Measurements from ENCODE around the gene ITIH1.

The ITIH1 gene

GRCh38 chr3:52752045-52752660, 25.2 kb upstream of the ITIH1 start:
- Histone ChIP-seq H3K27me3 (no peaks in the 10 kb centered on the region), H4K20me1 (no peaks in the 10 kb centered on the region), H3K4me3 (no peak overlapping the region), H3K4me2 (no peak overlapping the region), H3K9ac (no peak overlapping the region), H3K9me3 (no peaks in the 10 kb centered on the region), H3K4me1 (no peaks in the 10 kb centered on the region), H3K36me3 (peaks cover 94% of the 10 kb centered on the region), H3K27ac (no peak overlapping the region)
- no peak for TF ChIP-seq Cebpa-rat (IDR thresholded peaks at IDR 0.05)

GRCh38 chr3:52754373-52754772, 23.0 kb upstream of the ITIH1 start:
- Histone ChIP-seq H3K9me3 (no peaks in the 10 kb centered on the region), H3K36me3 (peaks cover 95% of the 10 kb centered on the region), H3K9ac (no peak overlapping the region), H4K20me1 (no peaks in the 10 kb centered on the region), H3K4me1 (no peaks in the 10 kb centered on the region), H3K4me2 (no peak overlapping the region), H3K27me3 (no peaks in the 10 kb centered on the region), H3K27ac (no peak overlapping the region), H3K4me3 (no peak overlapping the region)
- TF ChIP-seq Cebpa-rat (IDR thresholded peaks at IDR 0.05) = no peak

- no peaks in the 10 kb centered on the region for H4K20me1 ChIP-seq
- peaks cover 95% of the 10 kb centered on the region for H3K36me3 ChIP-seq
- H3K4me3 ChIP-seq = no peak overlapping the region
- H3K4me1 ChIP-seq = no peaks in the 10 kb centered on the region
- no peak overlapping the region for H3K4me2 ChIP-seq
- H3K9ac ChIP-seq = no peak overlapping the region
- H3K27ac ChIP-seq = no peak overlapping the region
- TF ChIP-seq Cebpa-rat (IDR thresholded peaks at IDR 0.05) = no peak
- H3K27me3 ChIP-seq = no peaks in the 10 kb centered on the region
- no peaks in the 10 kb centered on the region for H3K9me3 ChIP-seq
Measured at GRCh38 chr3:52756141-52756540, 21.3 kb upstream of the ITIH1 start.

GRCh38 chr3:52763466-52763865, 13.9 kb upstream of the ITIH1 start:
- no peaks in the 10 kb centered on the region for H3K9me3 ChIP-seq
- no peak overlapping the region for H3K4me2 ChIP-seq
- no peaks in the 10 kb centered on the region for H3K27me3 ChIP-seq
- peaks cover 98% of the 10 kb centered on the region for H3K36me3 ChIP-seq
- H4K20me1 ChIP-seq = no peaks in the 10 kb centered on the region
- H3K4me3 ChIP-seq = no peak overlapping the region
- TF ChIP-seq Cebpa-rat (IDR thresholded peaks at IDR 0.05) = no peak
- H3K27ac ChIP-seq = no peak overlapping the region
- no peak overlapping the region for H3K9ac ChIP-seq
- no peaks in the 10 kb centered on the region for H3K4me1 ChIP-seq

GRCh38 chr3:52769786-52770455, 7.5 kb upstream of the ITIH1 start:
- Histone ChIP-seq H3K27ac (peak overlapping the region; percentile 80), H3K4me1 (peaks cover 22% of the 10 kb centered on the region), H3K4me2 (peak overlapping the region; percentile 92), H3K9ac (peak overlapping the region; percentile 85), H3K27me3 (no peaks in the 10 kb centered on the region), H4K20me1 (no peaks in the 10 kb centered on the region), H3K9me3 (no peaks in the 10 kb centered on the region), H3K36me3 (peaks cover 35% of the 10 kb centered on the region), H3K4me3 (peak overlapping the region; percentile 81)
- TF ChIP-seq Cebpa-rat (IDR thresholded peaks at IDR 0.05) = no peak

GRCh38 chr3:52770496-52771333, 6.7 kb upstream of the ITIH1 start, which contains the start of gene NEK4:
Gene NEK4 (minus strand): TSS chr3:52770940. CDS start chr3:52770746, 194 bp downstream.
- Histone ChIP-seq H3K4me3 (peak within 1 kb of the TSS; percentile 81), H3K4me1 (peaks cover 28% of the 10 kb centered on the region), H3K4me2 (peak within 1 kb of the TSS; percentile 92), H4K20me1 (no peaks in the 10 kb centered on the region), H3K27me3 (no peaks in the 10 kb centered on the region), H3K27ac (peak within 1 kb of the TSS; percentile 80), H3K9ac (peak within 1 kb of the TSS; percentile 85), H3K9me3 (no peaks in the 10 kb centered on the region), H3K36me3 (peaks cover 27% of the 10 kb centered on the region)
- no peak for TF ChIP-seq Cebpa-rat (IDR thresholded peaks at IDR 0.05)

GRCh38 chr3:52771334-52771681, 6.1 kb upstream of the ITIH1 start:
- Histone ChIP-seq H3K9ac (peak overlapping the region; percentile 85), H3K4me2 (peak overlapping the region; percentile 92), H3K27me3 (no peaks in the 10 kb centered on the region), H4K20me1 (no peaks in the 10 kb centered on the region), H3K4me3 (peak overlapping the region; percentile 81), H3K36me3 (peaks cover 21% of the 10 kb centered on the region), H3K4me1 (peaks cover 28% of the 10 kb centered on the region), H3K27ac (peak overlapping the region; percentile 80), H3K9me3 (no peaks in the 10 kb centered on the region)
- no peak for TF ChIP-seq Cebpa-rat (IDR thresholded peaks at IDR 0.05)

- H3K36me3 ChIP-seq = peaks cover 17% of the 10 kb centered on the region
- peak overlapping the region; percentile 80; the same call in 1 of the 2 replicates for H3K27ac ChIP-seq
- H3K4me1 ChIP-seq = peaks cover 28% of the 10 kb centered on the region
- no peaks in the 10 kb centered on the region for H4K20me1 ChIP-seq
- no peak overlapping the region for H3K9ac ChIP-seq
- TF ChIP-seq Cebpa-rat (IDR thresholded peaks at IDR 0.05) = no peak
- peak overlapping the region; percentile 92 for H3K4me2 ChIP-seq
- H3K27me3 ChIP-seq = no peaks in the 10 kb centered on the region
- H3K9me3 ChIP-seq = no peaks in the 10 kb centered on the region
- no peak overlapping the region for H3K4me3 ChIP-seq
Measured at GRCh38 chr3:52771702-52772101, 5.7 kb upstream of the ITIH1 start.

GRCh38 chr3:52773361-52774065, 3.9 kb upstream of the ITIH1 start:
- Histone ChIP-seq H3K9ac (no peak overlapping the region), H3K4me3 (no peak overlapping the region), H3K27ac (no peak overlapping the region), H3K36me3 (peaks cover under 1% of the 10 kb centered on the region; the same call in 1 of the 2 replicates), H3K4me1 (peaks cover 34% of the 10 kb centered on the region), H3K9me3 (no peaks in the 10 kb centered on the region), H4K20me1 (no peaks in the 10 kb centered on the region), H3K27me3 (no peaks in the 10 kb centered on the region), H3K4me2 (no peak overlapping the region)
- TF ChIP-seq Cebpa-rat (IDR thresholded peaks at IDR 0.05) = no peak

All from BLaER1 (cell line).